Stomach (tissue), 9 donors: ENCODE data around the gene ZNF532. TPM values are rescaled to one million over a fixed set of nuclear protein-coding genes. Genes with fewer than 3 reads are reported as not detected.

ENCODE experiments used
- DNase-seq, 2 donors: peaks; one replicate each; pipeline versions ENCODE4 v3.0.0 to v3.0.0-alpha.2; 2013 to 2019
- H3K27ac ChIP-seq, 5 donors: fragments of 200-600 bp in 4 of 5; sonication (generic) in 4 of 5; one replicate each; pipeline ENCODE4 v1.5.1; 2013 to 2019; ENCODE audit warnings: mild to moderate bottlenecking in 1 of 5, moderate library complexity in 1 of 5
- H3K27me3 ChIP-seq, 3 donors: fragments of 200-600 bp; sonication (generic); one replicate each; pipeline ENCODE4 v1.5.1; 2017 to 2019; ENCODE audit warnings: mixed run types in 1 of 3
- H3K36me3 ChIP-seq, 4 donors: fragments of 200-600 bp; sonication (generic); 1 replicate in 3 of 4; 2 replicates in 1 of 4; pipeline ENCODE4 v1.5.1; 2016 to 2019
- H3K4me1 ChIP-seq, 4 donors: fragments of 200-600 bp; sonication (generic); one replicate each; pipeline ENCODE4 v1.5.1; 2016 to 2019
- H3K4me3 ChIP-seq, 4 donors: fragments of 200-600 bp; sonication (generic) in 3 of 4; one replicate each; pipeline ENCODE4 v1.5.1; 2016 to 2019; ENCODE audit warnings: mild to moderate bottlenecking in 1 of 4
- H3K9me3 ChIP-seq, 4 donors: fragments of 200-600 bp; sonication (generic); one replicate each; pipeline ENCODE4 v1.5.1; 2016 to 2019
- CTCF ChIP-seq, 7 experiments: fragments of 450-650 bp in 4 of 7; fragments of 200-600 bp in 3 of 7; sonication (generic) in 3 of 7; IDR thresholded peaks; one replicate each; pipeline ENCODE4 v1.5.1; 2016 to 2019; ENCODE audit warnings: antibody characterized with exemption in 7 of 7, control low read depth in 2 of 7, mild to moderate bottlenecking in 1 of 7
- EP300 ChIP-seq: sonication (generic); formaldehyde crosslinking; IDR thresholded peaks from one replicate; pipeline ENCODE4 v1.6.1; 2017; ENCODE audit warnings: antibody characterized with exemption
- POLR2A ChIP-seq, 4 donors: fragments of 450-650 bp; IDR thresholded peaks; one replicate each; pipeline ENCODE4 v1.6.1; 2016; ENCODE audit warnings: antibody characterized with exemption in 4 of 4, control low read depth in 2 of 4, mild to moderate bottlenecking in 1 of 4, moderate library complexity in 1 of 4
- POLR2AphosphoS5 ChIP-seq, 3 donors: sonication (generic); formaldehyde crosslinking; IDR thresholded peaks; one replicate each; pipeline ENCODE4 v1.6.1; 2016; ENCODE audit warnings: antibody characterized with exemption in 3 of 3
- WGBS, 5 donors: extraction: QIAGEN DNeasy Blood & Tissue Kit in 3 of 5; methylation state at CpG; one replicate each; pipeline versions ENCODE4 v1.1.5 to v1.1.7; 2013 to 2018; 5-methylcytosine and 5-hydroxymethylcytosine counted together
- intact Hi-C: fragments of 100-400 bp; cut with DNase I; formaldehyde crosslinking; loops from one replicate; pipeline ENCODE4 v1.15.1; 2023; ENCODE audit warnings: low total_unique reads
- polyA plus RNA-seq, 3 donors: library from polyadenylated mRNA; stranded (reverse); fragments of 200-250 nt; gene quantifications; one replicate each; pipeline ENCODE4 v1.2.3, GENCODE V29; 2013
- total RNA-seq, 5 donors: library from RNA; depleted of rRNA; stranded (reverse); fragments of >200 nt; gene quantifications; one replicate each; pipeline versions ENCODE4 v1.1.0 to v1.2.3, GENCODE V29; 2014 to 2016
- donor health status: healthy with polysubstance abuse.
- donor health status: Bipolar disorder and iron deficiency.
- donor health status: healthy.

The ZNF532 gene
- total and polyA plus RNA-seq, 8 donors, result 2.9 to 53.7 (median 18.4) TPM

GRCh38 chr18:58896734-58897508 is 32.2 kb downstream of the ZNF532 start:
- H3K27ac ChIP-seq, result no peak overlapping the region
- 78 to 88% (median 82%) methylated on average over 8 of the region's 8 CpGs for WGBS, 5 donors
- TF ChIP-seq EP300, result no peak
- no peak for TF ChIP-seq POLR2AphosphoS5 (IDR thresholded peaks at IDR 0.05)
- no peak for TF ChIP-seq POLR2A (IDR thresholded peaks at IDR 0.05)
- TF ChIP-seq CTCF (IDR thresholded peaks at IDR 0.05), result no peak
- H3K27me3 ChIP-seq, result no peaks in the 10 kb centered on the region
- H3K9me3 ChIP-seq, result no peaks in the 10 kb centered on the region
- DNase-seq, result no peak
- H3K36me3 ChIP-seq, result peaks cover 0 to 27% (median 12%) of the 10 kb centered on the region in 4 donors
- no peak overlapping the region for H3K4me3 ChIP-seq
- intact Hi-C loops, result no loop called here
- H3K4me1 ChIP-seq, result peaks cover 0 to 36% (median 15%) of the 10 kb centered on the region in 4 donors

GRCh38 chr18:58898010-58898799 is 33.5 kb downstream of the ZNF532 start:
- Histone ChIP-seq H3K27ac (no peak overlapping the region), H3K27me3 (no peaks in the 10 kb centered on the region), H3K4me3 (no peak overlapping the region), H3K4me1 (peaks cover 0 to 25% (median 12%) of the 10 kb centered on the region in 4 donors), H3K9me3 (no peaks in the 10 kb centered on the region), H3K36me3 (peaks cover 0 to 27% (median 15%) of the 10 kb centered on the region in 4 donors)
- intact Hi-C loops, result no loop called here
- DNase-seq, result no peak
- TF ChIP-seq POLR2AphosphoS5 (IDR thresholded peaks at IDR 0.05), result no peak
- TF ChIP-seq CTCF (IDR thresholded peaks at IDR 0.05), result no peak
- TF ChIP-seq EP300, result no peak
- TF ChIP-seq POLR2A (IDR thresholded peaks at IDR 0.05), result no peak
- WGBS, 5 donors, result 90 to 97% (median 93%) methylated on average over 9 of the region's 9 CpGs

GRCh38 chr18:58900015-58900649 is 35.5 kb downstream of the ZNF532 start:
- H3K4me3 ChIP-seq, result no peak overlapping the region
- intact Hi-C loops, result no loop called here
- no peak overlapping the region for H3K27ac ChIP-seq
- H3K4me1 ChIP-seq, result peaks cover 0 to 13% (median 5%) of the 10 kb centered on the region in 4 donors
- H3K36me3 ChIP-seq, result peaks cover 0 to 31% (median 15%) of the 10 kb centered on the region in 4 donors
- peak in 1 of 2 donors; percentile 36 for DNase-seq
- WGBS, 5 donors, result 87 to 93% (median 88%) methylated on average over 11 of the region's 11 CpGs
- no peak for TF ChIP-seq CTCF (IDR thresholded peaks at IDR 0.05)
- TF ChIP-seq EP300, result no peak
- no peak for TF ChIP-seq POLR2A (IDR thresholded peaks at IDR 0.05)
- TF ChIP-seq POLR2AphosphoS5 (IDR thresholded peaks at IDR 0.05), result no peak
- H3K9me3 ChIP-seq, result no peaks in the 10 kb centered on the region
- no peaks in the 10 kb centered on the region for H3K27me3 ChIP-seq

GRCh38 chr18:58901143-58901542 is 36.5 kb downstream of the ZNF532 start:
- 94 to 97% (median 96%) methylated on average over 11 of the region's 11 CpGs for WGBS, 5 donors
- no peak for TF ChIP-seq POLR2AphosphoS5 (IDR thresholded peaks at IDR 0.05)
- no peak for TF ChIP-seq CTCF (IDR thresholded peaks at IDR 0.05)
- TF ChIP-seq POLR2A (IDR thresholded peaks at IDR 0.05), result no peak
- TF ChIP-seq EP300, result no peak
- intact Hi-C loops, result no loop called here

More at GRCh38 chr18:58901143-58901542, 36.5 kb downstream of the ZNF532 start:
- Histone ChIP-seq H3K4me3 (no peak overlapping the region), H3K36me3 (peaks cover 0 to 38% (median 15%) of the 10 kb centered on the region in 4 donors), H3K9me3 (no peaks in the 10 kb centered on the region), H3K27ac (no peak overlapping the region), H3K4me1 (peaks cover 0 to 9% (median 2%) of the 10 kb centered on the region in 4 donors), H3K27me3 (no peaks in the 10 kb centered on the region)
- DNase-seq, result no peak
